ENCODE measurements around the gene WDR54.

The WDR54 gene

DNA sequence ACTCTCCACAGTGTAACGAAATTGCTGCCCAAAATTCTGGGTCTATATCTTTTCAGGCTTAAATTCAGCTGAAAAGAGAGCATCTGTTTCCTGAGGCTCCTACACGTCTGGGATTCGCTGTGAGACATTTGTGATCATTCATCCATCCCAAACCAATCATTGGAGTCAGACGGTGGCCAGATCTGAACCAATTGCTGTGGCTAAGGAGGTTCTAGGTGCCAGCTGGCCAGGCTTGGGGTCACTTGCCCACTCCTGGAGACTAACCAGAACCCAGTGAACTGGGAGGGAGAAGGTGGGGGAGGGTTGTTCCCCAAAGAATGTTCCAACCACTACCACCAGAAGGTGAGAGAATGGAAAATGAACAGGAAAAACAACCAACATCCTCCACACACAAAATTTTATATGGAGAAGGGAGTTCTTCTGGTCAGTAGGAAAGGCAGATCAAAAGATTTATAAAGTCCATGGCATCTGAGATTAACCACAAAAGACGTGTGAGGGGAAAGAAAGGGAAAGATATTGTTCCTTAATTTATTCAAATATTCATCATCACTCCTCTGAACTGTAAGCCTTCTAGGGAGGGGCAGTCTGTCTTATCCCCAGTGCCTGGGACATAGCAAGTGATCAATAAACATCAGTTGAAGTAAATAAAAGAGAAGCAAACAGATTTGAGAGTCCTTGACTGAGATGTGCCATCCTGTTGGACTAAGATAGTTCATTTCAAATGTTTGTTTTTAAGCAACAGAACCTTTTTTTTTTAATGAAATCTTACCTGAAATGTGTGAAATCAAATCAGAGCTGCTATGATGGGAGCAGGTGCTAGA, 23.2 kb downstream of the WDR54 start:
- 82% methylated on average over 4 of the region's 5 CpGs for WGBS
- Histone ChIP-seq H3K27ac (ENCODE audit: low read depth, low read length) (no peak overlapping the region), H3K4me1 (ENCODE audit: insufficient read depth, low read length) (0 out of 2 replicates have a peak, but pooled peaks cover under 1% of the 10 kb centered on the region), H3K36me3 (ENCODE audit: insufficient read depth, low read length) (no peaks in the 10 kb centered on the region), H3K27me3 (ENCODE audit: insufficient read depth, low read length) (peaks cover 4% of the 10 kb centered on the region; the same call in 1 of the 2 replicates), H3K9ac (ENCODE audit: low read depth, low read length) (no peak overlapping the region), H3K9me3 (ENCODE audit: insufficient read depth, low read depth, low read length) (no peaks in the 10 kb centered on the region), H3K4me3 (ENCODE audit: low read length) (no peak overlapping the region)

DNA sequence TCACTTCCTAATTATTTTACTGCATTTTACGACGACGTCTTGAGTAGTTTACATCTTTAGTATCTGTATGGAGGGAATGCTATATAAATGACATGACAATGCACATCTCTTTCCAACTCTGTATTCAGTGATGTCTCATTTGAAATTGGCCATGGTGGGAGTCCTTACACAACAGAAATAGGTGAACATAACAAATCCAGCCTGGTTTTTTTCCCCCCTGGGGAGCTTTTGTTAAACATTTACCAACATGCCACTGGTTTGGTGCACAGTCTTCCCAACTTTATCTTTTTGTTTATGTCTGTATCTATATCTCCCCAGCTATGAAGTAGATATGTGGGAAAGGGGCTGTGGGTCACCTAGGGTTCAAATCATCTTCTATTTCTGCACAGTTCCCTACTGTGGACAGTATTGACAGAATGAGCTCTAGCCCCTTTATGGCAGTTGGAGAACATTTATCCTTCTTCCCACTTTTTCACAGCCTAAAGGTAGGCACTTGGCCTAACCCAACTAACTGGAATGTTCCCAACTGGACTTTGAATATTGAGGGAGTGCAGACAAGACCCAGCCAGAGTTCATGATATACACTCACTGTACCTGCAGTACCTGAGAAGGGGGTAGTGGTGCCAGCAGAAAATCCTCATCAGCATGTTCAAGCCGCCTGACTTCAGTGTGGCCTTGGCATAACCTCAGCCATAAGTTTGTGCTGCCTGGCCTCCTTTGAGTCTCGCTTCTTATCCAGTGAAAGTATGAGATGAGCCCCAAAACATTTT, 25.9 kb downstream of the WDR54 start:
- no peaks in the 10 kb centered on the region for H3K4me1 ChIP-seq (ENCODE audit: insufficient read depth, low read length)
- WGBS = 96% methylated on average over 2 of the region's 5 CpGs

DNA sequence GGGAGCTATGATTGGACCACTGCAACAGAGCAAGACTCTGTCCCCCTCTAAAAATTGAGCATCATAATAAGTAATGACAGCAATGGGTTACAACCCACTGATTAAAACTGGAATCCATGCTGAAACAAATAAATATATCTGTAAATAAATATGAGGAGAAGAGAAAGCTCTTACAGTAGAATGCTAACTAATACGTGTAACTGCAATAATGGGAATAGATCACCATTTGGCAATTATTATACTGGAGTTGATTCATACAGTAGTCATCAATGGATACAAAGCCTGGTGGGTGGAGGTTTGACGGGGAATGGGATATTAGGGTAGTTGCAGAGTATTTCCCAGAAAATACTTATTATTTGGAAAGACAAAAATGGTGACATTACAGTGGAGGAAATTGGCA, 27.2 kb downstream of the WDR54 start:
- H3K9me3 ChIP-seq (ENCODE audit: insufficient read depth, low read depth, low read length) = no peaks in the 10 kb centered on the region
- peaks cover 4% of the 10 kb centered on the region; the same call in 1 of the 2 replicates for H3K27me3 ChIP-seq (ENCODE audit: insufficient read depth, low read length)
- no peak overlapping the region for H3K9ac ChIP-seq (ENCODE audit: low read depth, low read length)
- H3K27ac ChIP-seq (ENCODE audit: low read depth, low read length) = no peak overlapping the region
- no peak overlapping the region for H3K4me3 ChIP-seq (ENCODE audit: low read length)
- no peaks in the 10 kb centered on the region for H3K4me1 ChIP-seq (ENCODE audit: insufficient read depth, low read length)
- WGBS = 98% methylated on average over 2 of the region's 2 CpGs
- H3K36me3 ChIP-seq (ENCODE audit: insufficient read depth, low read length) = no peaks in the 10 kb centered on the region

More for the DNA sequence above, 25.9 kb downstream of the WDR54 start:
- Histone ChIP-seq H3K4me3 (ENCODE audit: low read length) (no peak overlapping the region), H3K9me3 (ENCODE audit: insufficient read depth, low read depth, low read length) (no peaks in the 10 kb centered on the region), H3K9ac (ENCODE audit: low read depth, low read length) (no peak overlapping the region), H3K36me3 (ENCODE audit: insufficient read depth, low read length) (no peaks in the 10 kb centered on the region), H3K27ac (ENCODE audit: low read depth, low read length) (no peak overlapping the region), H3K27me3 (ENCODE audit: insufficient read depth, low read length) (peaks cover 4% of the 10 kb centered on the region; the same call in 1 of the 2 replicates)

DNA sequence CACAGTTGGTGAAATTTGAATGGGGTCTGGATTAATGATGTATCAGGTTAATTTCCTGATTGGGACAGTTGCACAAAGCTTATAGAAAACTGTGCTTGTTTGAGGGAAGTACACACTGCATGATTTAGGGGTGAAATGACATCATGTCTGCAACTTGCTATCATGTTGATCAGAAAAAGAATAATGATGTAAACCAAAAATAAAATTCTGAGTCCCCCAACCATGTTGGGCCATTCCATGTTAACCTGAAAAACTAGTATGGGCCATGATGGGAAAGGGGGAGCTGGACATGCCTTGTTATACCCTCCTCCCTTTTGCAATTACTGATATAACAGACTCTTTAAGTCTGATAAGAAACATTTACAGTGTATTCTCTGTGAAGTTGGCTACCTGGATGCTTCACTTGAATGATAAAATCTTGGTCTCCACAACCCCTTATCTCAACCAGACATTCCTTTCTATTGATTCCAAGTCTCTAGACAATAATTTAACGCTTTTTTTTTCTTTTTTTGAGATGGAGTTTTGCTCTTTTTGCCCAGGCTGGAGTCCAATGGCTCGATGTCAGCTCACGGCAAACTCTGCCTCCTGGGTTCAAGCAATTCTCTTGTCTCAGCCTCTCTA, 29.1 kb downstream of the WDR54 start:
- Histone ChIP-seq H3K9ac (ENCODE audit: low read depth, low read length) (no peak overlapping the region), H3K27ac (ENCODE audit: low read depth, low read length) (no peak overlapping the region), H3K9me3 (ENCODE audit: insufficient read depth, low read depth, low read length) (no peaks in the 10 kb centered on the region), H3K27me3 (ENCODE audit: insufficient read depth, low read length) (no peaks in the 10 kb centered on the region), H3K4me1 (ENCODE audit: insufficient read depth, low read length) (no peaks in the 10 kb centered on the region), H3K36me3 (ENCODE audit: insufficient read depth, low read length) (no peaks in the 10 kb centered on the region), H3K4me3 (ENCODE audit: low read length) (no peak overlapping the region)
- WGBS = 100% methylated on average over 3 of the region's 3 CpGs

DNA sequence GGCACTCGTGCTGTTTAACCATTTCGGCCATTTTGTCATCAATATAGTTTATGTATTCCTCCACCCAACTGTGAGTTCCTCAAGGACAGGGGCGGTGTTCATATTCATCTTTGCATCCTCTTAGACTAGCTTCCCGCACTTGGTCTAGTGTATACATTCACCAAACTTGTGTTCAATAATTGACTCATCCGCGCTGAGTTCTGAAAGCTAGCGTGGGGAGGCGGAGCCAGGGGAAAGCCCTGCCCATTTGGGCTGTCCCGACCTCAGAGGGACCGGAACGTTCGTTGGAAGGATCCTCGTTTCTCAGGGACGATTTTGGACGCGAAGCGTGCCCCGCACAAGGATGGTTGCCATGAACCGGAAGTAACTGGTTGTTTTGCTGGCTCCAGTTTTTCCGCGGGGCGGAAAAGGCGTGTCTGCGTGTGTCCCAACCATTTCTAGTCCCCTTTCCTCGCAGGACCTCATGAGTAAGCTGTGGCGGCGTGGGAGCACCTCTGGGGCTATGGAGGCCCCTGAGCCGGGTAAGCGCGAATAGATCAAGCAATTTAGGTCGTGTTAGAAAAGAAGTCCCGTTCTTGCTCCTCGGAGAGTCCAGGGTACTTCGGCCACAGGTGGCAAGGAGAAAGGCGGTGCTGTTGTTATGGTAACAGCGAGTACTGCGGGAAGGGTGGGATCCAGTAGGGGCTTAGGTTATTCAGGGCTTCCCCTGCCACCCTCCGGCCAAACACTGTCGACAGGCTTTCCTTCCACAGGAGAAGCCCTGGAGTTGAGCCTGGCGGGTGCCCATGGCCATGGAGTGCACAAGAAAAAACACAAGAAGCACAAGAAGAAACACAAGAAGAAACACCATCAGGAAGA, 33.4 kb downstream of the WDR54 start, which contains the start of gene INO80B:
INO80B (plus strand) TSS at position 434 of the 858 bp plus-strand sequence; CDS start at position 464, 30 bp downstream.
- 3% methylated on average over 40 of the region's 40 CpGs for WGBS
- Histone ChIP-seq H3K27ac (ENCODE audit: low read depth, low read length) (0 out of 2 replicates have a peak within 1 kb of the TSS, but pooled peaks have one; percentile 15), H3K36me3 (ENCODE audit: insufficient read depth, low read length) (no peaks in the 10 kb centered on the region), H3K9me3 (ENCODE audit: insufficient read depth, low read depth, low read length) (no peaks in the 10 kb centered on the region), H3K27me3 (ENCODE audit: insufficient read depth, low read length) (no peaks in the 10 kb centered on the region), H3K4me1 (ENCODE audit: insufficient read depth, low read length) (peaks cover 8% of the 10 kb centered on the region), H3K4me3 (ENCODE audit: low read length) (peak within 1 kb of the TSS; percentile 75), H3K9ac (ENCODE audit: low read depth, low read length) (peak within 1 kb of the TSS; percentile 59)

DNA sequence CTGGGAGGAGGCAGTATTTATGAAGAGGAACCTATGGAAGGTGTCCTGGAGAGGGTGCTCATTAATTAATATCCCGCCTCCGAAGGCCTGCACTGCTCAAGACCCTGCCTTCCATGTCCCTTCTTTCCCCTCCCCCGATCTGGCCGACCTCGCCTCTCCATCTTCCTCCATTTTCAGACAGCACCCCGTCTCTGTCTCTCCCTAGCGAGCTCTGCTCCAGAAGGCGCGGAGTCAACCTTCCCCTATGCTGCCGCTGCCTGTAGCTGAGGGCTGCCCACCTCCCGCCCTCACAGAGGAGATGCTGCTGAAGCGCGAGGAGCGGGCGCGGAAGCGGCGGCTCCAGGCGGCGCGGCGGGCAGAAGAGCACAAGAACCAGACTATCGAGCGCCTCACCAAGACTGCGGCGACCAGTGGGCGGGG, 35.6 kb downstream of the WDR54 start:
- Histone ChIP-seq H3K4me3 (ENCODE audit: low read length) (peak overlapping the region; percentile 75), H3K27me3 (ENCODE audit: insufficient read depth, low read length) (no peaks in the 10 kb centered on the region), H3K27ac (ENCODE audit: low read depth, low read length) (peak overlapping the region; percentile 93; the same call in 1 of the 2 replicates), H3K9me3 (ENCODE audit: insufficient read depth, low read depth, low read length) (no peaks in the 10 kb centered on the region), H3K9ac (ENCODE audit: low read depth, low read length) (peak overlapping the region; percentile 76), H3K4me1 (ENCODE audit: insufficient read depth, low read length) (peaks cover 8% of the 10 kb centered on the region), H3K36me3 (ENCODE audit: insufficient read depth, low read length) (0 out of 2 replicates have a peak, but pooled peaks cover 12% of the 10 kb centered on the region)
- WGBS = 1% methylated on average over 27 of the region's 27 CpGs

DNA sequence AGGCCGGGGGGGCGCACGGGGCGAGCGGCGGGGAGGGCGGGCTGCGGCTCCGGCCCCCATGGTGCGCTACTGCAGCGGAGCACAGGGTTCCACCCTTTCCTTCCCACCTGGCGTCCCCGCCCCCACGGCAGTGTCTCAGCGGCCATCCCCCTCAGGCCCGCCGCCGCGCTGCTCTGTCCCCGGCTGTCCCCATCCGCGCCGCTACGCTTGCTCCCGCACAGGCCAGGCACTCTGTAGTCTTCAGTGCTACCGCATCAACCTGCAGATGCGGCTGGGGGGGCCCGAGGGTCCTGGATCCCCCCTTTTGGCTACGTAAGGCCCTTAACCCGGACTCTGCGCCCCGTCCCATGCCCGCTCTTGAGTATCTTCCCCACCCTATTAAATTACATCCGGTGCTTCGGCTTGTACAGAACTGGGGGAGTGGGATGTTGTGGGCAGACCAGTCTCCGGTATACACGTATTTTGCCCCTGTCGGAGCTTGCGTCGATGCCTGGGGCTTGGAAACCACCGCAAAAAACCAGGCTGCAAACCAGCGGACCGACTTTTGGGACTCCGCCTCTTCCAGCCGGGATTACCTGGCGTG, 36.1 kb downstream of the WDR54 start:
- Histone ChIP-seq H3K27me3 (ENCODE audit: insufficient read depth, low read length) (no peaks in the 10 kb centered on the region), H3K27ac (ENCODE audit: low read depth, low read length) (peak overlapping the region; percentile 93), H3K9me3 (ENCODE audit: insufficient read depth, low read depth, low read length) (no peaks in the 10 kb centered on the region), H3K9ac (ENCODE audit: low read depth, low read length) (peak overlapping the region; percentile 81), H3K4me1 (ENCODE audit: insufficient read depth, low read length) (peaks cover 8% of the 10 kb centered on the region), H3K36me3 (ENCODE audit: insufficient read depth, low read length) (peaks cover 16% of the 10 kb centered on the region), H3K4me3 (ENCODE audit: low read length) (peak overlapping the region; percentile 75)
- under 1% methylated on average over 46 of the region's 46 CpGs for WGBS

DNA sequence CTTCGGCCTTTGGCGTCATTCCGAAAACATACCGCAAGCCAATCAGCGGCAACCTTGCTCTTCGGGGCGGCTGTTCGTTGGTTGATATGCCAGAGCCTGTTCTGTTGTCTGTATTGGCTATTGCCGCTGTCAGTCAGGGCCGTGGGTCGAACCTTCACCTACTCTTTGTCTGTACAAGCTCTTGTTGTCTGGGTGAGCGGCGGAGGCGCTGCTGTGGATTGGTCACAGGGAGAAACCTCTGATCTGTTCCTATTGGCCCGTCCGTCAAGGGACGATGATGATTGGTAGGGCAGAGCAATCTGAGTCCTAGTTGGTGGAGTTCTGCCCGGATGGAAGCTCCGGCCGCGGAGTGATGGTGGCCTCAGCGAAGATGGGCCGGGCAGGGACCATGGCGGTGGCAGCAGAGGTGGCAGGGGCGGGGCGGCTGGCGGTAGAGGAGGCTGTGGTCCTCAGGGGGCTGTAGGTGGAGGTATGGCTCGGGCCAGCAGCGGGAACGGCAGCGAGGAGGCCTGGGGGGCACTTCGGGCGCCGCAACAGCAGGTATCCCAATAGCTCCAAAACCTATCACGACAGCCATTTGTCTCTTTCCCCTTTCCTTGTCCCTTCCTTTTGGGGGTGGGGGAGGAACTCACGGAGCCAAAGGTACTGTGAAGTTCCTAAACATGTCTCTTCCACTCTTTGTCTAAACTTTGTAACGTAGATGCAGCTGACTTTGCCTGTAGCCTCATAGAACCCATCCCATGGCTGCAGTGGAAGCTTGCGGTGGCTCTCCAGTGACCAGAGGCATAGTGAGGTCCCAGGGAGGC, 36.8 kb downstream of the WDR54 start, which contains the start of gene WBP1:
WBP1 (plus strand) TSS at position 307 of the 806 bp plus-strand sequence; CDS start at position 472, 165 bp downstream.
- peaks cover 8% of the 10 kb centered on the region for H3K4me1 ChIP-seq (ENCODE audit: insufficient read depth, low read length)
- peak within 1 kb of the TSS; percentile 89 for H3K9ac ChIP-seq (ENCODE audit: low read depth, low read length)
- under 1% methylated on average over 32 of the region's 38 CpGs for WGBS

DNA sequence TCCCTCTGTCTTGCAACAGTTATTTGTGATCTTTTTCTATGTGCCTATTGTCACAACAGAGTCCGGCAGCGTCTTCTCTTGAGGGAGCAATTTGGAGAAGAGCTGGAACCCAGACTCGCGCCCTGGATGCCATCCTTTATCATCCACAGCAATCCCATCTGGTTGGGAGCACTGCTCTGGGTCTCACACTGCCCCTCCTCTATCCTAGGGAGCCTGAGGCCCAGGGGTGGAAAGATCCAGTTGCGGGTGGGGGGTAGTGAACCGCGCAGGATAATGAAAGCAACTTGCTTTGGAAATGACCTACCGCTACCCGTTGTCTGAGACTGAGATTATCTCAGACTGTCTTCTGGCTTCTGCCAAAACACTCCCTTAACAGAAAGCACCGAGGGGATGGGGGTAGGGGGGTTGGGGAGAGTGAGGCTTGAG, 37.4 kb downstream of the WDR54 start:
- Histone ChIP-seq H3K4me3 (ENCODE audit: low read length) (peak overlapping the region; percentile 95), H3K36me3 (ENCODE audit: insufficient read depth, low read length) (peaks cover 24% of the 10 kb centered on the region), H3K4me1 (ENCODE audit: insufficient read depth, low read length) (peaks cover 8% of the 10 kb centered on the region), H3K9me3 (ENCODE audit: insufficient read depth, low read depth, low read length) (no peaks in the 10 kb centered on the region), H3K27ac (ENCODE audit: low read depth, low read length) (peak overlapping the region; percentile 60; the same call in 1 of the 2 replicates), H3K9ac (ENCODE audit: low read depth, low read length) (peak overlapping the region; percentile 89), H3K27me3 (ENCODE audit: insufficient read depth, low read length) (no peaks in the 10 kb centered on the region)
- 12% methylated on average over 9 of the region's 10 CpGs for WGBS

More for the DNA sequence above, 36.8 kb downstream of the WDR54 start, which contains the start of gene WBP1:
- Histone ChIP-seq H3K36me3 (ENCODE audit: insufficient read depth, low read length) (peaks cover 23% of the 10 kb centered on the region), H3K27me3 (ENCODE audit: insufficient read depth, low read length) (no peaks in the 10 kb centered on the region), H3K9me3 (ENCODE audit: insufficient read depth, low read depth, low read length) (no peaks in the 10 kb centered on the region), H3K27ac (ENCODE audit: low read depth, low read length) (peak within 1 kb of the TSS; percentile 93), H3K4me3 (ENCODE audit: low read length) (peak within 1 kb of the TSS; percentile 95)
